Cardiac muscle cell (in vitro differentiated cells and primary cell): ENCODE results near the gene LAMTOR3. TPM values are rescaled to one million over a fixed set of nuclear protein-coding genes. Genes with fewer than 3 reads are reported as not detected.

Experiments
- DNase-seq, 2 donors: peaks; one replicate each; pipeline versions ENCODE4 v3.0.0 to v3.0.0-alpha.2; 2010 to 2017; ENCODE audit warnings: low read depth in 1 of 2, low spot score in 1 of 2
- H3K27ac ChIP-seq: fragments of 200-600 bp; sonication (generic); 2 replicates; pipeline ENCODE4 v1.5.1; 2016
- H3K27me3 ChIP-seq: fragments of 200-600 bp; sonication (generic); 2 replicates; pipeline ENCODE4 v1.6.0; 2016; ENCODE audit warnings: control low read depth
- H3K36me3 ChIP-seq: fragments of 200-600 bp; sonication (generic); 2 replicates; pipeline ENCODE4 v1.5.1; 2016; ENCODE audit warnings: control low read depth
- H3K4me1 ChIP-seq: fragments of 200-600 bp; sonication (generic); 2 replicates; pipeline ENCODE4 v1.8.1; 2017; ENCODE audit warnings: low read depth, mild to moderate bottlenecking, mixed run types
- H3K4me3 ChIP-seq: fragments of 200-600 bp; sonication (generic); 2 replicates; pipeline ENCODE4 v1.5.1; 2016; ENCODE audit warnings: mild to moderate bottlenecking
- H3K9me3 ChIP-seq: fragments of 200-600 bp; sonication (generic); 2 replicates; pipeline ENCODE4 v1.5.1; 2017; ENCODE audit warnings: low read depth, mild to moderate bottlenecking, control low read depth
- CTCF ChIP-seq: IDR thresholded peaks from 2 replicates; pipeline ENCODE4 v1.5.1; 2012; ENCODE audit warnings: low read depth, mild to moderate bottlenecking, low read length
- polyA plus RNA-seq: library from polyadenylated mRNA; unstranded; fragments of >200 nt; fragmentation: Nextera tagmentation; extraction: Ambion mirVana; gene quantifications from 2 replicates; pipeline ENCODE4 v1.2.1, GENCODE V29; 2016
- total RNA-seq: library from RNA; depleted of rRNA; stranded (reverse); fragments of >200 nt; gene quantifications from 2 replicates; pipeline ENCODE4 v1.2.3, GENCODE V29; 2016

The LAMTOR3 gene
- total and polyA plus RNA-seq, 2 experiments from 2014 or later, result 24.8 to 77.1 TPM

GRCh38 chr4:99879458-99879857 is 14.8 kb downstream of the LAMTOR3 start:
- no peak overlapping the region for H3K4me3 ChIP-seq

GRCh38 chr4:99878604-99879003 is 15.6 kb downstream of the LAMTOR3 start:
- H3K27ac ChIP-seq, result no peak overlapping the region
- H3K27me3 ChIP-seq, result no peaks in the 10 kb centered on the region
- no peak for TF ChIP-seq CTCF
- H3K4me1 ChIP-seq, result no peaks in the 10 kb centered on the region
- H3K9me3 ChIP-seq, result no peaks in the 10 kb centered on the region
- peaks cover 27% of the 10 kb centered on the region for H3K36me3 ChIP-seq
- no peak overlapping the region for H3K4me3 ChIP-seq
- no peak for DNase-seq

More at GRCh38 chr4:99879458-99879857, 14.8 kb downstream of the LAMTOR3 start:
- no peaks in the 10 kb centered on the region for H3K4me1 ChIP-seq
- no peaks in the 10 kb centered on the region for H3K9me3 ChIP-seq
- TF ChIP-seq CTCF, result no peak
- no peak for DNase-seq
- peaks cover 27% of the 10 kb centered on the region for H3K36me3 ChIP-seq
- H3K27ac ChIP-seq, result no peak overlapping the region
- H3K27me3 ChIP-seq, result no peaks in the 10 kb centered on the region

GRCh38 chr4:99876946-99877345 is 17.3 kb downstream of the LAMTOR3 start:
- Histone ChIP-seq H3K4me3 (no peak overlapping the region), H3K27ac (no peak overlapping the region), H3K4me1 (no peaks in the 10 kb centered on the region), H3K27me3 (no peaks in the 10 kb centered on the region), H3K9me3 (no peaks in the 10 kb centered on the region), H3K36me3 (peaks cover 20% of the 10 kb centered on the region)
- no peak for DNase-seq
- TF ChIP-seq CTCF, result no peak

- H3K4me1 ChIP-seq, result no peaks in the 10 kb centered on the region
- H3K27ac ChIP-seq, result no peak overlapping the region
- H3K9me3 ChIP-seq, result no peaks in the 10 kb centered on the region
- H3K27me3 ChIP-seq, result no peaks in the 10 kb centered on the region
- no peak for DNase-seq
- TF ChIP-seq CTCF, result no peak
- peaks cover 4% of the 10 kb centered on the region for H3K36me3 ChIP-seq
- no peak overlapping the region for H3K4me3 ChIP-seq
These were observed 19.2 kb downstream of the LAMTOR3 start for GRCh38 chr4:99875071-99875470.

GRCh38 chr4:99872570-99872969 is 21.7 kb downstream of the LAMTOR3 start:
- H3K4me3 ChIP-seq, result no peak overlapping the region
- no peaks in the 10 kb centered on the region for H3K27me3 ChIP-seq
- TF ChIP-seq CTCF, result no peak
- H3K4me1 ChIP-seq, result no peaks in the 10 kb centered on the region
- no peaks in the 10 kb centered on the region for H3K36me3 ChIP-seq
- no peak for DNase-seq
- no peak overlapping the region for H3K27ac ChIP-seq
- H3K9me3 ChIP-seq, result no peaks in the 10 kb centered on the region

- no peak for TF ChIP-seq CTCF
These were observed 26.1 kb downstream of the LAMTOR3 start for GRCh38 chr4:99868126-99868596.

More at GRCh38 chr4:99868126-99868596, 26.1 kb downstream of the LAMTOR3 start:
- H3K9me3 ChIP-seq, result no peaks in the 10 kb centered on the region
- H3K27ac ChIP-seq, result no peak overlapping the region
- no peaks in the 10 kb centered on the region for H3K36me3 ChIP-seq
- peak; percentile 3 to 14 for DNase-seq
- no peaks in the 10 kb centered on the region for H3K27me3 ChIP-seq
- no peaks in the 10 kb centered on the region for H3K4me1 ChIP-seq
- no peak overlapping the region for H3K4me3 ChIP-seq
